Measurements from ENCODE around the gene GALNT2. TPM values are rescaled to one million over a fixed set of nuclear protein-coding genes. Genes with fewer than 3 reads are reported as not detected.
A peak's percentile ranks its signal among the peaks of the same experiment; 100 is the strongest.

Gene GALNT2
- polyA plus RNA-seq (2013, experiment 1 of 2) = 40.1 TPM
- 39.4 TPM for polyA plus RNA-seq (2013, experiment 2 of 2)

GRCh38 chr1:230066466-230067404, at the start of gene GALNT2:
Gene GALNT2 (plus strand): TSS chr1:230067238. CDS start chr1:230067281, 43 bp downstream.
- Histone ChIP-seq H2AFZ (ENCODE audit: low read length) (peak within 1 kb of the TSS; percentile 88), H3K18ac (ENCODE audit: low read length) (peak within 1 kb of the TSS; percentile 93), H3K9me3 (replicated peaks in 1 of 2; ENCODE audit: control insufficient read depth in 2 of 2, insufficient read depth in 1 of 2, low read depth in 1 of 2, low read length in 2 of 2) (peaks cover 0 to 10% of the 10 kb centered on the region in 2 donors), H3K27ac (replicated peaks; ENCODE audit: low read length) (peak within 1 kb of the TSS; percentile 91), H3K27me3 (ENCODE audit: control insufficient read depth in 3 of 3, insufficient read depth in 3 of 3, low read depth in 1 of 3, low read length in 3 of 3) (no peaks in the 10 kb centered on the region), H3K4me2 (ENCODE audit: insufficient read depth, low read length, poor library complexity, severe bottlenecking) (peak within 1 kb of the TSS; percentile 96), H2BK5ac (ENCODE audit: low read length) (peak within 1 kb of the TSS; percentile 17), H3K4ac (ENCODE audit: low read length) (no peak within 1 kb of the TSS), H3K79me1 (ENCODE audit: low read depth, low read length) (peaks cover 4% of the 10 kb centered on the region), H3K23ac (ENCODE audit: low read depth, low read length, poor library complexity) (peak within 1 kb of the TSS; percentile 65), H3K4me1 (ENCODE audit: control insufficient read depth in 2 of 2, insufficient read depth in 1 of 2, low read depth in 1 of 2, low read length in 2 of 2) (peaks cover 9 to 18% of the 10 kb centered on the region in 2 donors), H2BK15ac (ENCODE audit: low read length) (peak within 1 kb of the TSS; percentile 55), H4K91ac (ENCODE audit: low read depth, low read length, poor library complexity) (no peak within 1 kb of the TSS), H2AK5ac (ENCODE audit: low read depth, low read length) (peak within 1 kb of the TSS; percentile 40), H3K14ac (ENCODE audit: low read length) (peak within 1 kb of the TSS; percentile 51), H3K9ac (ENCODE audit: low read depth, low read length, poor library complexity) (peak within 1 kb of the TSS; percentile 94), H3K36me3 (replicated peaks in 1 of 2; ENCODE audit: control insufficient read depth in 2 of 2, insufficient read depth in 2 of 2, low read length in 2 of 2) (no peaks in the 10 kb centered on the region), H2BK12ac (ENCODE audit: low read length) (no peak within 1 kb of the TSS), H2BK120ac (ENCODE audit: low read depth, low read length) (no peak within 1 kb of the TSS), H4K8ac (ENCODE audit: low read depth, low read length) (no peak within 1 kb of the TSS), H3K4me3 (ENCODE audit: low read length in 2 of 2) (peak within 1 kb of the TSS; percentile 91 to 95)
- no CpG with 5 or more reads among the region's 104 CpGs for WGBS, 2 donors (ENCODE audit: extremely low coverage in 2 of 2, insufficient read length in 2 of 2, insufficient replicate concordance in 1 of 2)
- peak; percentile 93 for DNase-seq (ENCODE audit: low spot score)

GRCh38 chr1:230020451-230020850, 46.6 kb upstream of the GALNT2 start:
- Histone ChIP-seq H3K79me1 (ENCODE audit: low read depth, low read length) (no peaks in the 10 kb centered on the region), H4K8ac (ENCODE audit: low read depth, low read length) (no peak overlapping the region), H3K9me3 (replicated peaks in 1 of 2; ENCODE audit: control insufficient read depth in 2 of 2, insufficient read depth in 1 of 2, low read depth in 1 of 2, low read length in 2 of 2) (peaks cover 0 to 2% of the 10 kb centered on the region in 2 donors), H3K4me2 (ENCODE audit: insufficient read depth, low read length, poor library complexity, severe bottlenecking) (no peak overlapping the region), H2BK12ac (ENCODE audit: low read length) (no peak overlapping the region), H3K27ac (replicated peaks; ENCODE audit: low read length) (no peak overlapping the region), H3K4ac (ENCODE audit: low read length) (no peak overlapping the region), H2BK15ac (ENCODE audit: low read length) (no peak overlapping the region), H3K18ac (ENCODE audit: low read length) (no peak overlapping the region), H3K23ac (ENCODE audit: low read depth, low read length, poor library complexity) (no peak overlapping the region), H2BK120ac (ENCODE audit: low read depth, low read length) (no peak overlapping the region), H3K14ac (ENCODE audit: low read length) (no peak overlapping the region), H2AFZ (ENCODE audit: low read length) (no peak overlapping the region), H3K27me3 (ENCODE audit: control insufficient read depth in 3 of 3, insufficient read depth in 3 of 3, low read depth in 1 of 3, low read length in 3 of 3) (peaks cover 0 to 17% (median 14%) of the 10 kb centered on the region in 3 experiments), H4K91ac (ENCODE audit: low read depth, low read length, poor library complexity) (no peak overlapping the region), H2BK5ac (ENCODE audit: low read length) (no peak overlapping the region), H3K9ac (ENCODE audit: low read depth, low read length, poor library complexity) (no peak overlapping the region), H3K36me3 (replicated peaks in 1 of 2; ENCODE audit: control insufficient read depth in 2 of 2, insufficient read depth in 2 of 2, low read length in 2 of 2) (no peaks in the 10 kb centered on the region), H2AK5ac (ENCODE audit: low read depth, low read length) (no peak overlapping the region), H3K4me3 (ENCODE audit: low read length in 2 of 2) (no peak overlapping the region), H3K4me1 (ENCODE audit: control insufficient read depth in 2 of 2, insufficient read depth in 1 of 2, low read depth in 1 of 2, low read length in 2 of 2) (no peaks in the 10 kb centered on the region)
- no peak for DNase-seq (ENCODE audit: low spot score)
- WGBS, 2 donors (ENCODE audit: extremely low coverage in 2 of 2, insufficient read length in 2 of 2, insufficient replicate concordance in 1 of 2) = no CpG with 5 or more reads among the region's 3 CpGs

- Histone ChIP-seq H2BK120ac (ENCODE audit: low read depth, low read length) (peak overlapping the region; percentile 29), H3K27ac (replicated peaks; ENCODE audit: low read length) (no peak overlapping the region), H2AFZ (ENCODE audit: low read length) (no peak overlapping the region), H3K36me3 (replicated peaks in 1 of 2; ENCODE audit: control insufficient read depth in 2 of 2, insufficient read depth in 2 of 2, low read length in 2 of 2) (no peaks in the 10 kb centered on the region), H3K4me3 (ENCODE audit: low read length in 2 of 2) (no peak overlapping the region), H2BK5ac (ENCODE audit: low read length) (peak overlapping the region; percentile 40), H4K8ac (ENCODE audit: low read depth, low read length) (no peak overlapping the region), H3K4me2 (ENCODE audit: insufficient read depth, low read length, poor library complexity, severe bottlenecking) (no peak overlapping the region), H3K9ac (ENCODE audit: low read depth, low read length, poor library complexity) (no peak overlapping the region), H3K23ac (ENCODE audit: low read depth, low read length, poor library complexity) (no peak overlapping the region), H2BK15ac (ENCODE audit: low read length) (no peak overlapping the region), H3K18ac (ENCODE audit: low read length) (peak overlapping the region; percentile 24), H2BK12ac (ENCODE audit: low read length) (no peak overlapping the region), H3K4me1 (ENCODE audit: control insufficient read depth in 2 of 2, insufficient read depth in 1 of 2, low read depth in 1 of 2, low read length in 2 of 2) (no peaks in the 10 kb centered on the region), H4K91ac (ENCODE audit: low read depth, low read length, poor library complexity) (no peak overlapping the region), H3K27me3 (ENCODE audit: control insufficient read depth in 3 of 3, insufficient read depth in 3 of 3, low read depth in 1 of 3, low read length in 3 of 3) (peaks cover 0 to 17% (median 14%) of the 10 kb centered on the region in 3 experiments), H3K79me1 (ENCODE audit: low read depth, low read length) (no peaks in the 10 kb centered on the region), H2AK5ac (ENCODE audit: low read depth, low read length) (no peak overlapping the region), H3K9me3 (replicated peaks in 1 of 2; ENCODE audit: control insufficient read depth in 2 of 2, insufficient read depth in 1 of 2, low read depth in 1 of 2, low read length in 2 of 2) (peaks cover 0 to 2% of the 10 kb centered on the region in 2 donors), H3K14ac (ENCODE audit: low read length) (no peak overlapping the region), H3K4ac (ENCODE audit: low read length) (no peak overlapping the region)
- no peak for DNase-seq (ENCODE audit: low spot score)
- WGBS, 2 donors (ENCODE audit: extremely low coverage in 2 of 2, insufficient read length in 2 of 2, insufficient replicate concordance in 1 of 2) = no CpG with 5 or more reads among the region's 6 CpGs
Observed at GRCh38 chr1:230022666-230023380, 44.2 kb upstream of the GALNT2 start.

- no peaks in the 10 kb centered on the region for H3K9me3 ChIP-seq (replicated peaks in 1 of 2; ENCODE audit: control insufficient read depth in 2 of 2, insufficient read depth in 1 of 2, low read depth in 1 of 2, low read length in 2 of 2)
- no peaks in the 10 kb centered on the region for H3K4me1 ChIP-seq (ENCODE audit: control insufficient read depth in 2 of 2, insufficient read depth in 1 of 2, low read depth in 1 of 2, low read length in 2 of 2)
- no peak overlapping the region for H2AFZ ChIP-seq (ENCODE audit: low read length)
- H3K27ac ChIP-seq (replicated peaks; ENCODE audit: low read length) = no peak overlapping the region
- no peaks in the 10 kb centered on the region for H3K36me3 ChIP-seq (replicated peaks in 1 of 2; ENCODE audit: control insufficient read depth in 2 of 2, insufficient read depth in 2 of 2, low read length in 2 of 2)
- no peak overlapping the region for H3K14ac ChIP-seq (ENCODE audit: low read length)
- no peaks in the 10 kb centered on the region for H3K79me1 ChIP-seq (ENCODE audit: low read depth, low read length)
- H4K8ac ChIP-seq (ENCODE audit: low read depth, low read length) = no peak overlapping the region
- no peak overlapping the region for H3K4me3 ChIP-seq (ENCODE audit: low read length in 2 of 2)
- no peak overlapping the region for H2AK5ac ChIP-seq (ENCODE audit: low read depth, low read length)
- WGBS, 2 donors (ENCODE audit: extremely low coverage in 2 of 2, insufficient read length in 2 of 2, insufficient replicate concordance in 1 of 2) = no CpG with 5 or more reads among the region's 3 CpGs
- no peak overlapping the region for H3K18ac ChIP-seq (ENCODE audit: low read length)
- no peak overlapping the region for H3K9ac ChIP-seq (ENCODE audit: low read depth, low read length, poor library complexity)
- H2BK15ac ChIP-seq (ENCODE audit: low read length) = no peak overlapping the region
- DNase-seq (ENCODE audit: low spot score) = no peak
- peaks cover 0 to 7% (median 4%) of the 10 kb centered on the region in 3 experiments for H3K27me3 ChIP-seq (ENCODE audit: control insufficient read depth in 3 of 3, insufficient read depth in 3 of 3, low read depth in 1 of 3, low read length in 3 of 3)
- H2BK12ac ChIP-seq (ENCODE audit: low read length) = no peak overlapping the region
- no peak overlapping the region for H3K23ac ChIP-seq (ENCODE audit: low read depth, low read length, poor library complexity)
- no peak overlapping the region for H4K91ac ChIP-seq (ENCODE audit: low read depth, low read length, poor library complexity)
- H3K4me2 ChIP-seq (ENCODE audit: insufficient read depth, low read length, poor library complexity, severe bottlenecking) = no peak overlapping the region
- no peak overlapping the region for H2BK5ac ChIP-seq (ENCODE audit: low read length)
- H3K4ac ChIP-seq (ENCODE audit: low read length) = no peak overlapping the region
- H2BK120ac ChIP-seq (ENCODE audit: low read depth, low read length) = no peak overlapping the region
Observed at GRCh38 chr1:230025686-230026085, 41.4 kb upstream of the GALNT2 start.

Measured in neuronal stem cell (in vitro differentiated cells).